ENCODE measurements around the gene KIF25. TPM values are rescaled to one million over a fixed set of nuclear protein-coding genes. Genes with fewer than 3 reads are reported as not detected.

The KIF25 gene
- total RNA-seq, 1 experiment from 2014 or later = 0.59 TPM

DNA sequence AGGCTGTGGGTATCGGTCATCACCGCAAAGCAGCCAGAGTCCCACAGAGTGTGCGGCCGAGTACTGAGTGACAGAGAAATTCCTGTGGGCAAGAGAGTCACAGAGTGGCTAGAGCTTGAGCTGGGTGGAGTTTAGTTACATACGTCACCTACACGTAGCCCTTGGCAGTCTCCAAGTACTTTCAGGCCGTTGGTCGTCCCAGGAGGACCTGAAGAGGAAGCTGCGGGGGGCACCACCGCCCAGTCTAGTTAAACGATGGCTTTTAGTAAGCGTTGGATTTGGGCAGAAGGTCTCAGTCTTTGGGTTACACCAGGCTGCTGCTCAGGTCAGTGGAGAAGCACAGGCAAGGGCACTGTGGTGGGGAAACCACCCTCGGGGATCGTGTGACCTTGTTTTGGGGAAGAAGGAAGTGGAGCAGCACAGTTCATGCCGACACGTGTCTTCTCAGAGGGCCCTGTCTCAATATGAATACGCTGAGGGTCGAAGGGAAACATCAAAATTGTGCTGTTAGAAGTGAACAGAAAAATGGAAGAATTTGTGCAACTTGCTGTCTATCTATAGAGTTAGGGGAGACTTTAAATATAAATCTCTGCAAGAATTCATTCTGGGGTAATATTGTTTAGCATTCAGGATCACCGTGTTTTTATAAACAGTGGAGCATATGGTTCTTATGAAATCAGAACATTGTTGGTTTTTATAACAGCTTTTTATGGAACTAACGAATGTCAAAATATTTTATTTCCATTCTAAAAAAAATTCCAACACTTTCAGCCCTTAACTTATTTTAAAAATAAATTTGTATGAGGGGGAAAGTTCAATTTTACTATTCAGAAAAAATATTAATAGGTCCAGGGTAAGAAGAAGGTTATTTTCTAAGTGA, 28.6 kb downstream of the KIF25 start:
- H3K36me3 Mint-ChIP-seq (ENCODE audit: insufficient read depth in 1 of 3, low read depth in 3 of 3) = no peaks in the 10 kb centered on the region
- Histone ChIP-seq H2BK120ac (ENCODE audit: low read depth, low read length, poor library complexity, severe bottlenecking) (no peak overlapping the region), H3K4ac (ENCODE audit: low read depth, low read length) (no peak overlapping the region), H3K18ac (ENCODE audit: insufficient read length, low read depth, low read length) (no peak overlapping the region), H4K5ac (ENCODE audit: insufficient read length, low read depth, low read length) (no peak overlapping the region), H2BK12ac (ENCODE audit: insufficient read length, low read depth, low read length) (no peak overlapping the region), H3K4me1 (ENCODE audit: insufficient read depth, low read length) (peaks cover 4% of the 10 kb centered on the region; the same call in 1 of the 2 replicates), H3K14ac (ENCODE audit: insufficient read depth, low read length) (no peak overlapping the region), H3K27ac (ENCODE audit: insufficient read length, low read depth, low read length) (no peak overlapping the region), H3K79me2 (ENCODE audit: insufficient read depth, low read length) (no peaks in the 10 kb centered on the region), H2BK15ac (ENCODE audit: low read depth, low read length) (no peak overlapping the region), H3K9me3 (ENCODE audit: control insufficient read depth, low read depth, low read length) (no peaks in the 10 kb centered on the region), H2BK20ac (ENCODE audit: low read depth, low read length, poor library complexity, severe bottlenecking) (no peak overlapping the region), H3K4me2 (ENCODE audit: insufficient read depth, insufficient read length, low read length) (no peak overlapping the region), H3K56ac (ENCODE audit: insufficient read length, low read depth, low read length) (no peak overlapping the region), H2AK5ac (ENCODE audit: insufficient read length, low read length) (no peak overlapping the region), H3K27me3 (ENCODE audit: insufficient read depth, low read length) (no peaks in the 10 kb centered on the region), H2BK5ac (ENCODE audit: insufficient read length, low read length) (no peak overlapping the region), H3T11ph (ENCODE audit: low read length) (no peak overlapping the region), H3K23ac (ENCODE audit: insufficient read length, low read depth, low read length) (no peak overlapping the region), H4K20me1 (ENCODE audit: control insufficient read depth, insufficient read depth, insufficient read length) (no peaks in the 10 kb centered on the region), H4K91ac (ENCODE audit: insufficient read length, low read depth, low read length) (no peak overlapping the region), H2AFZ (ENCODE audit: low read length) (no peak overlapping the region), H3K23me2 (ENCODE audit: insufficient read length, low read depth, low read length, poor library complexity, severe bottlenecking) (no peaks in the 10 kb centered on the region), H3K79me1 (ENCODE audit: insufficient read depth, low read depth, low read length, poor library complexity, severe bottlenecking) (no peaks in the 10 kb centered on the region), H4K8ac (replicated peaks; ENCODE audit: insufficient read length, low read depth, low read length) (no peak overlapping the region), H3K9ac (ENCODE audit: extremely low read depth, insufficient read length, low read length) (no peak overlapping the region)
- H3K4me3 Mint-ChIP-seq = no peak overlapping the region
- DNase-seq = no peak
- TF ChIP-seq, protein P1, sequence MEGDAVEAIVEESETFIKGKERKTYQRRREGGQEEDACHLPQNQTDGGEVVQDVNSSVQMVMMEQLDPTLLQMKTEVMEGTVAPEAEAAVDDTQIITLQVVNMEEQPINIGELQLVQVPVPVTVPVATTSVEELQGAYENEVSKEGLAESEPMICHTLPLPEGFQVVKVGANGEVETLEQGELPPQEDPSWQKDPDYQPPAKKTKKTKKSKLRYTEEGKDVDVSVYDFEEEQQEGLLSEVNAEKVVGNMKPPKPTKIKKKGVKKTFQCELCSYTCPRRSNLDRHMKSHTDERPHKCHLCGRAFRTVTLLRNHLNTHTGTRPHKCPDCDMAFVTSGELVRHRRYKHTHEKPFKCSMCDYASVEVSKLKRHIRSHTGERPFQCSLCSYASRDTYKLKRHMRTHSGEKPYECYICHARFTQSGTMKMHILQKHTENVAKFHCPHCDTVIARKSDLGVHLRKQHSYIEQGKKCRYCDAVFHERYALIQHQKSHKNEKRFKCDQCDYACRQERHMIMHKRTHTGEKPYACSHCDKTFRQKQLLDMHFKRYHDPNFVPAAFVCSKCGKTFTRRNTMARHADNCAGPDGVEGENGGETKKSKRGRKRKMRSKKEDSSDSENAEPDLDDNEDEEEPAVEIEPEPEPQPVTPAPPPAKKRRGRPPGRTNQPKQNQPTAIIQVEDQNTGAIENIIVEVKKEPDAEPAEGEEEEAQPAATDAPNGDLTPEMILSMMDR (conservative IDR thresholded peaks at IDR 0.05) = no peak
- H3K4me1 Mint-ChIP-seq = peaks cover 15 to 19% of the 10 kb centered on the region in 2 experiments
- WGBS (ENCODE audit: extremely low coverage, insufficient read length, low lambda C conversion rate) = no CpG with 5 or more reads among the region's 20 CpGs
- H3K27ac Mint-ChIP-seq = no peak overlapping the region
- peaks cover 1% of the 10 kb centered on the region; the same call in 1 of the 2 replicates for H3K27me3 Mint-ChIP-seq (ENCODE audit: low read depth)
- no peaks in the 10 kb centered on the region for H3K9me3 Mint-ChIP-seq

Measured in H9 (cell line).